Spleen (tissue), 11 donors: ENCODE results near the gene ARSB. TPM values are rescaled to one million over a fixed set of nuclear protein-coding genes. Genes with fewer than 3 reads are reported as not detected.
A peak's percentile ranks its signal among the peaks of the same experiment; 100 is the strongest.

Source experiments
- DNase-seq: peaks from one replicate; pipeline ENCODE4 v3.0.0-alpha.2; 2020
- H3K27ac ChIP-seq, 8 donors: fragments of 200-600 bp; sonication (generic) in 7 of 8; 1 replicate in 4 of 8; 2 replicates in 4 of 8; pipeline versions ENCODE4 v1.5.0 to v1.8.0; 2016 to 2021; ENCODE audit warnings: inconsistent platforms in 4 of 8, mild to moderate bottlenecking in 4 of 8, moderate library complexity in 1 of 8
- H3K27me3 ChIP-seq, 7 donors: fragments of 200-600 bp; sonication (generic) in 6 of 7; replicated peaks in 1 of 7; 1 replicate in 4 of 7; 2 replicates in 3 of 7; pipeline versions ENCODE4 v1.5.0 to v1.8.0; 2016 to 2021; ENCODE audit warnings: inconsistent platforms in 3 of 7, mild to moderate bottlenecking in 1 of 7
- H3K36me3 ChIP-seq, 6 donors: fragments of 200-600 bp; sonication (generic) in 5 of 6; 1 replicate in 4 of 6; 2 replicates in 2 of 6; pipeline versions ENCODE4 v1.5.0 to v1.8.0; 2016 to 2021; ENCODE audit warnings: inconsistent platforms in 2 of 6
- H3K4me1 ChIP-seq, 6 donors: fragments of 200-600 bp; sonication (generic) in 5 of 6; 1 replicate in 3 of 6; 2 replicates in 3 of 6; pipeline versions ENCODE4 v1.5.0 to v1.8.0; 2016 to 2021; ENCODE audit warnings: inconsistent platforms in 3 of 6
- H3K4me3 ChIP-seq, 8 donors: fragments of 200-600 bp; sonication (generic) in 7 of 8; 1 replicate in 4 of 8; 2 replicates in 4 of 8; pipeline versions ENCODE4 v1.5.0 to v1.8.0; 2016 to 2021; ENCODE audit warnings: inconsistent platforms in 4 of 8, mild to moderate bottlenecking in 4 of 8, moderate library complexity in 2 of 8
- H3K9me3 ChIP-seq, 8 donors: fragments of 200-600 bp; sonication (generic) in 7 of 8; 1 replicate in 4 of 8; 2 replicates in 4 of 8; pipeline versions ENCODE4 v1.5.0 to v1.8.0; 2016 to 2021; ENCODE audit warnings: inconsistent platforms in 4 of 8
- POLR2A ChIP-seq, 3 donors: fragments of 450-650 bp; IDR thresholded peaks; one replicate each; pipeline ENCODE4 v1.5.1; 2017; ENCODE audit warnings: antibody characterized with exemption in 3 of 3, mild to moderate bottlenecking in 1 of 3
- POLR2AphosphoS5 ChIP-seq, 3 donors: sonication (generic); formaldehyde crosslinking; IDR thresholded peaks; one replicate each; pipeline ENCODE4 v1.5.1; 2017; ENCODE audit warnings: antibody characterized with exemption in 3 of 3
- WGBS, 5 donors: extraction: QIAGEN DNeasy Blood & Tissue Kit in 3 of 5; methylation state at CpG; one replicate each; pipeline versions ENCODE4 v1.1.5 to v1.1.7; 2013 to 2018; 5-methylcytosine and 5-hydroxymethylcytosine counted together
- intact Hi-C: fragments of 100-400 bp; cut with DNase I; formaldehyde crosslinking; loops from one replicate; pipeline ENCODE4 v1.15.0; 2023; ENCODE audit warnings: low total_unique reads
- polyA plus RNA-seq, 3 donors: library from polyadenylated mRNA; stranded (reverse); fragments of 200-250 nt; gene quantifications; one replicate each; pipeline ENCODE4 v1.2.1, GENCODE V29; 2013
- total RNA-seq, 7 donors: library from RNA; depleted of rRNA in 3 of 7; stranded (reverse); fragments of >200 nt in 3 of 7; fragmentation: NEBNext Ultra II Directional in 4 of 7; extraction: Animal tissue kit (Norgen Biotek cat#: 25700) in 4 of 7; gene quantifications; one replicate each; pipeline versions ENCODE4 v1.1.0 to v1.2.1, GENCODE V29; 2016 to 2021
- TF ChIP-seq, protein P1 (sequence below), 11 experiments: fragments of 200-600 bp in 7 of 11; fragments of 450-650 bp in 4 of 11; sonication (generic) in 4 of 11; IDR thresholded peaks in 8 of 11; conservative IDR thresholded peaks in 3 of 11; 1 replicate in 7 of 11; 2 replicates in 4 of 11; pipeline versions ENCODE4 v1.4.0 to v1.8.0; 2016 to 2021; ENCODE audit warnings: antibody characterized with exemption in 11 of 11, inconsistent platforms in 4 of 11, mild to moderate bottlenecking in 1 of 11
- donor health status: healthy with polysubstance abuse.
- donor health status: DM: no; HTN: no; CAD: no; lungs with moderate emphysema.
- donor health status: DM: no; HTN: no; CAD: no.
- donor health status: Bipolar disorder and iron deficiency.
- donor health status: healthy.
- donor health status: DM: no; HTN: no; CAD: no.
- donor health status: DM: yes; HTN: yes; CAD: no.

ARSB gene
- total and polyA plus RNA-seq, 10 donors: 1.1 to 18.5 (median 11.1) TPM

DNA sequence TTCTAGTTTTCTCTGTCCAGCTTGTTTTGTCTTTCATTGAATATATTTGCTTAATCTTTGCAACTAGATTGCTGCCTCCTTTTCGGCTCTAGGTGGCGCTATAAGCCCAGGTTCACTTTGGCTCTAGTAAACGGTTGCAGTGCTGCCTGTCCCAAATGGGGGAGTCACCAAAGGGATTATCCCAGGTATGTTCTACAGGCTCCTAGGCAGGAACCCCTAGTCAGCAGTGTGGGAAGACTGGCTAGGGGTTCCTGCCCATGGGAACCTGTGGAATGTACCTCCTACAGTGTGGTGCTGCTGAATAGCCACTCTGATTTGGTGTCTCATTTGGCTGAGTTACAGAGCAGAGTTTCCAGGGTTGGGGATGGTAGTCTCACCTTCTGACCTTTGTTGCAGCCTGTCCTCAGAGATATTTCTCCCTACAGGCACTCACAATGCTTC is 85.2 kb downstream of the ARSB start:
- Histone ChIP-seq H3K36me3 (peaks cover 0 to 7% (median 0%) of the 10 kb centered on the region in 6 donors), H3K27ac (no peak overlapping the region), H3K27me3 (no peaks in the 10 kb centered on the region), H3K9me3 (peaks cover 2 to 22% (median 16%) of the 10 kb centered on the region in 8 donors), H3K4me1 (peaks cover 0 to under 1% (median 0%) of the 10 kb centered on the region in 6 donors), H3K4me3 (no peak overlapping the region)
- TF ChIP-seq, protein P1, sequence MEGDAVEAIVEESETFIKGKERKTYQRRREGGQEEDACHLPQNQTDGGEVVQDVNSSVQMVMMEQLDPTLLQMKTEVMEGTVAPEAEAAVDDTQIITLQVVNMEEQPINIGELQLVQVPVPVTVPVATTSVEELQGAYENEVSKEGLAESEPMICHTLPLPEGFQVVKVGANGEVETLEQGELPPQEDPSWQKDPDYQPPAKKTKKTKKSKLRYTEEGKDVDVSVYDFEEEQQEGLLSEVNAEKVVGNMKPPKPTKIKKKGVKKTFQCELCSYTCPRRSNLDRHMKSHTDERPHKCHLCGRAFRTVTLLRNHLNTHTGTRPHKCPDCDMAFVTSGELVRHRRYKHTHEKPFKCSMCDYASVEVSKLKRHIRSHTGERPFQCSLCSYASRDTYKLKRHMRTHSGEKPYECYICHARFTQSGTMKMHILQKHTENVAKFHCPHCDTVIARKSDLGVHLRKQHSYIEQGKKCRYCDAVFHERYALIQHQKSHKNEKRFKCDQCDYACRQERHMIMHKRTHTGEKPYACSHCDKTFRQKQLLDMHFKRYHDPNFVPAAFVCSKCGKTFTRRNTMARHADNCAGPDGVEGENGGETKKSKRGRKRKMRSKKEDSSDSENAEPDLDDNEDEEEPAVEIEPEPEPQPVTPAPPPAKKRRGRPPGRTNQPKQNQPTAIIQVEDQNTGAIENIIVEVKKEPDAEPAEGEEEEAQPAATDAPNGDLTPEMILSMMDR (IDR thresholded peaks at IDR 0.05 in 8 of 11, conservative IDR thresholded peaks at IDR 0.05 in 3 of 11): peak in 8 of 11 experiments; percentile 8 to 53 (median 42)
- no peak for TF ChIP-seq POLR2AphosphoS5 (IDR thresholded peaks at IDR 0.05)
- no peak for TF ChIP-seq POLR2A (IDR thresholded peaks at IDR 0.05)
- intact Hi-C loops: no loop called here
- DNase-seq: no peak
- 18 to 57% (median 36%) methylated on average over 3 of the region's 3 CpGs for WGBS, 5 donors

DNA sequence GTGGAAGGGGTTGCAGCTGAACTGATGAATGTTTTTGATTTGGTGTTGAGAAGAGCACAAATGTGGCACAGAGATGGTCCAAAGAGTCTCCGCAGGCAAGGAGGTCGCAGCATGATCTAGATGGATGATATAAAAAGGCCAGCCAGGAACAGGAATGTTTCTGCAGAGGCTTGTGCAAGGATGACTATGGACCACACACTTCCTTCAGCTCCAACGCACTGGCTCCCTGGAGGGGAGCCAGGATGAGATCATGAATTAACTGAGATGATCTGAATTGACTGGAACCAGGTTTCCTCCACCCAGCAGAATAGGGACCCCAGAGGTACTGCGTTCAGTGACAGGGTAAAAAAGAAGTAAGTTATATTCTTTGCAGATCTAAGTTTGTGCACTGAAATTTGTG is 89.0 kb downstream of the ARSB start:
- Histone ChIP-seq H3K27me3 (no peaks in the 10 kb centered on the region), H3K27ac (no peak overlapping the region), H3K36me3 (peaks cover 0 to 7% (median 0%) of the 10 kb centered on the region in 6 donors), H3K4me3 (no peak overlapping the region), H3K9me3 (peaks cover 2 to 22% (median 16%) of the 10 kb centered on the region in 8 donors), H3K4me1 (peaks cover 0 to 9% (median 0%) of the 10 kb centered on the region in 6 donors)
- no peak for DNase-seq
- intact Hi-C loops: no loop called here
- TF ChIP-seq, protein P1 (IDR thresholded peaks at IDR 0.05 in 8 of 11, conservative IDR thresholded peaks at IDR 0.05 in 3 of 11): no peak
- TF ChIP-seq POLR2A (IDR thresholded peaks at IDR 0.05) (no peak), POLR2AphosphoS5 (IDR thresholded peaks at IDR 0.05) (no peak)
- 58 to 78% (median 71%) methylated on average over 4 of the region's 4 CpGs for WGBS, 5 donors

DNA sequence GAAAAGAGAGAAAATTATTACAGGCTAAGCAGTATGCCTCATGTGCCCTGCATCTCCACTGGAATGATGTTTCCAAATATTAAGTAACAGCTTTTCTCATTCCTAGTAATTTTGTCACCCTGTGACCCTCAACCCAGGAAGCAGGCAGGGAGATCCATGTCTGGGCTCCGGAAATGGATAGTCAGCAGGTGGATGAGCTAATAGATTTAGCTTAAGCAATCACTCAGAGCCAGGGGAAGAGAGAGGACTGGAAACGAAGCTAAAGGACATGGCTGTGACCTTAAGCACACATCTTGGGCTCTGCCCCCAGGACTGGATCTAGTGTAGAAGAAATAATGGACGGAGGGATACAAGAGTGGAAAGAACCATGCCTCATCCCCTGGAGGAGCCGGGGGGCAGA is 89.5 kb downstream of the ARSB start:
- 61 to 85% (median 71%) methylated on average over 4 of the region's 4 CpGs for WGBS, 5 donors
- peaks cover 2 to 22% (median 16%) of the 10 kb centered on the region in 8 donors for H3K9me3 ChIP-seq

More for the DNA sequence above, 89.5 kb downstream of the ARSB start:
- intact Hi-C loops: no loop called here
- TF ChIP-seq, protein P1 (IDR thresholded peaks at IDR 0.05 in 8 of 11, conservative IDR thresholded peaks at IDR 0.05 in 3 of 11): no peak
- TF ChIP-seq POLR2AphosphoS5 (IDR thresholded peaks at IDR 0.05): no peak
- no peak for TF ChIP-seq POLR2A (IDR thresholded peaks at IDR 0.05)
- Histone ChIP-seq H3K4me3 (no peak overlapping the region), H3K4me1 (peaks cover 0 to 9% (median 0%) of the 10 kb centered on the region in 6 donors), H3K27ac (no peak overlapping the region), H3K27me3 (no peaks in the 10 kb centered on the region), H3K36me3 (peaks cover 0 to 7% (median 0%) of the 10 kb centered on the region in 6 donors)
- DNase-seq: no peak
